Natural killer cell (primary cell): ENCODE data around the gene CDK2. TPM values are rescaled to one million over a fixed set of nuclear protein-coding genes. Genes with fewer than 3 reads are reported as not detected.
A peak's percentile ranks its signal among the peaks of the same experiment; 100 is the strongest.

Source experiments
- ATAC-seq, 3 donors: fragments of 150-1000 bp in 2 of 3; fragments of 200-7000 bp in 1 of 3; cut with Tn5 transposase; 1 replicate in 1 of 3; 2 replicates in 2 of 3; pipeline ENCODE4 v1.10.0; 2021; ENCODE audit warnings: mild to moderate bottlenecking in 2 of 3, moderate library complexity in 2 of 3
- DNase-seq, 2 donors: peaks; one replicate each; pipeline versions ENCODE4 v3.0.0 to v3.0.0-alpha.2; 2013 to 2021; ENCODE audit warnings: mixed read lengths in 1 of 2
- H3K27ac ChIP-seq: one replicate; pipeline ENCODE4 v1.5.1; 2013; ENCODE audit warnings: mild to moderate bottlenecking, low read length
- H3K27me3 ChIP-seq: one replicate; pipeline ENCODE4 v1.6.1; 2013; ENCODE audit warnings: low read length; ENCODE audit not compliant: control insufficient read depth, insufficient read depth
- H3K36me3 ChIP-seq: one replicate; pipeline ENCODE4 v1.6.1; 2013; ENCODE audit warnings: low read length; ENCODE audit not compliant: control insufficient read depth, insufficient read depth
- H3K4me1 ChIP-seq: one replicate; pipeline ENCODE4 v1.6.1; 2013; ENCODE audit warnings: low read length; ENCODE audit not compliant: control insufficient read depth, insufficient read depth
- H3K4me3 ChIP-seq: one replicate; pipeline ENCODE4 v1.5.1; 2013; ENCODE audit warnings: low read length
- H3K9me3 ChIP-seq: one replicate; pipeline ENCODE4 v1.6.1; 2013; ENCODE audit warnings: low read length; ENCODE audit not compliant: control insufficient read depth, insufficient read depth
- H3K27ac Mint-ChIP-seq, 2 donors: one replicate each; pipeline ENCODE4 v1.8.0; 2022; ENCODE audit warnings: mild to moderate bottlenecking in 2 of 2, mixed read lengths in 2 of 2, moderate library complexity in 1 of 2
- H3K27me3 Mint-ChIP-seq, 2 donors: one replicate each; pipeline ENCODE4 v1.8.0; 2022; ENCODE audit warnings: low read depth in 2 of 2, mixed read lengths in 2 of 2
- H3K36me3 Mint-ChIP-seq: one replicate; pipeline ENCODE4 v1.8.0; 2022; ENCODE audit warnings: mixed read lengths
- H3K4me1 Mint-ChIP-seq, 2 donors: one replicate each; pipeline ENCODE4 v1.8.0; 2022; ENCODE audit warnings: mixed read lengths in 2 of 2
- H3K4me3 Mint-ChIP-seq: one replicate; pipeline ENCODE4 v1.8.0; 2022; ENCODE audit warnings: mild to moderate bottlenecking, moderate library complexity, mixed read lengths
- H3K9me3 Mint-ChIP-seq, 2 donors: one replicate each; pipeline ENCODE4 v1.8.0; 2022; ENCODE audit warnings: mixed read lengths in 2 of 2
- CTCF ChIP-seq: fragments of 200-600 bp; IDR thresholded peaks from one replicate; pipeline ENCODE4 v1.8.0; 2022; ENCODE audit warnings: antibody characterized with exemption
- WGBS: methylation state at CpG from one replicate; pipeline ENCODE4 v1.1.7; 2013; ENCODE audit warnings: missing lambda C conversion rate; ENCODE audit not compliant: insufficient coverage; 5-methylcytosine and 5-hydroxymethylcytosine counted together
- intact Hi-C: fragments of 100-400 bp; cut with micrococcal nuclease; formaldehyde crosslinking; loops from one replicate; pipeline ENCODE4 v1.14.2; 2022
- total RNA-seq, 4 donors: library from RNA; stranded (reverse); fragments of 120-200 nt in 1 of 4; gene quantifications; one replicate each; pipeline versions ENCODE4 v1.2.3 to v1.2.4, GENCODE V29; 2013 to 2022

Gene CDK2
- total RNA-seq, 3 donors from 2014 or later (not counting 1 experiment from before 2014, with no cell fraction given) = 19.5 to 27.3 (median 27.3) TPM

- Histone ChIP-seq H3K27ac (no peak overlapping the region), H3K9me3 (no peaks in the 10 kb centered on the region), H3K27me3 (no peaks in the 10 kb centered on the region), H3K36me3 (peaks cover 17% of the 10 kb centered on the region), H3K4me3 (no peak overlapping the region), H3K4me1 (no peaks in the 10 kb centered on the region)
- no peak for TF ChIP-seq CTCF
- H3K4me3 Mint-ChIP-seq = no peak overlapping the region
- ATAC-seq (no peak), DNase-seq (no peak)
- H3K27ac Mint-ChIP-seq = peak overlapping the region in 1 of 2 donors; percentile 13
- no peaks in the 10 kb centered on the region for H3K4me1 Mint-ChIP-seq
- no peaks in the 10 kb centered on the region for H3K27me3 Mint-ChIP-seq
- H3K36me3 Mint-ChIP-seq = peaks cover 10% of the 10 kb centered on the region
- intact Hi-C loops = no loop called here
- no peaks in the 10 kb centered on the region for H3K9me3 Mint-ChIP-seq
- 77% methylated on average over 5 of the region's 5 CpGs for WGBS
Measured at GRCh38 chr12:55957106-55957859, 9.3 kb upstream of the CDK2 start.

GRCh38 chr12:55963760-55964159 is 2.9 kb upstream of the CDK2 start:
- no peak overlapping the region for H3K27ac Mint-ChIP-seq
- WGBS = 90% methylated on average over 2 of the region's 2 CpGs
- H3K36me3 Mint-ChIP-seq = no peaks in the 10 kb centered on the region

GRCh38 chr12:55965240-55965639 is 1.4 kb upstream of the CDK2 start:
- Histone ChIP-seq H3K27me3 (no peaks in the 10 kb centered on the region), H3K27ac (no peak overlapping the region), H3K4me3 (no peak overlapping the region), H3K36me3 (no peaks in the 10 kb centered on the region), H3K9me3 (no peaks in the 10 kb centered on the region), H3K4me1 (peaks cover 20% of the 10 kb centered on the region)
- Mint-ChIP-seq H3K4me3 (peak overlapping the region; percentile 93), H3K36me3 (no peaks in the 10 kb centered on the region), H3K9me3 (no peaks in the 10 kb centered on the region), H3K27me3 (peaks cover 0 to 3% of the 10 kb centered on the region in 2 donors), H3K4me1 (peaks cover 26 to 31% of the 10 kb centered on the region in 2 donors), H3K27ac (peak overlapping the region; percentile 83 to 92)
- DNase-seq (no peak), ATAC-seq (no peak)
- intact Hi-C loops = no loop called here
- 98% methylated on average over 5 of the region's 5 CpGs for WGBS
- TF ChIP-seq CTCF = no peak

More at GRCh38 chr12:55963760-55964159, 2.9 kb upstream of the CDK2 start:
- DNase-seq (no peak), ATAC-seq (no peak)
- Histone ChIP-seq H3K9me3 (no peaks in the 10 kb centered on the region), H3K27ac (no peak overlapping the region), H3K4me3 (no peak overlapping the region), H3K27me3 (no peaks in the 10 kb centered on the region), H3K36me3 (no peaks in the 10 kb centered on the region), H3K4me1 (peaks cover 20% of the 10 kb centered on the region)
- Mint-ChIP-seq H3K9me3 (no peaks in the 10 kb centered on the region), H3K27me3 (peaks cover 0 to 3% of the 10 kb centered on the region in 2 donors), H3K4me3 (peak overlapping the region; percentile 6), H3K4me1 (peaks cover 26 to 31% of the 10 kb centered on the region in 2 donors)
- intact Hi-C loops = no loop called here
- TF ChIP-seq CTCF = no peak
